Measurements from ENCODE around the gene SLC7A5. TPM values are rescaled to one million over a fixed set of nuclear protein-coding genes. Genes with fewer than 3 reads are reported as not detected.

Gene SLC7A5
- total RNA-seq, 1 donor from 2014 or later = 9.5 TPM

- DNase-seq (ENCODE audit: low read depth in 2 of 2) = no peak
These were observed 22.4 kb downstream of the SLC7A5 start for GRCh38 chr16:87846705-87847466.

GRCh38 chr16:87845807-87846619, 23.3 kb downstream of the SLC7A5 start:
- no peak for DNase-seq (ENCODE audit: low read depth in 2 of 2)

- DNase-seq (ENCODE audit: low read depth in 2 of 2) = no peak
These were observed 24.1 kb downstream of the SLC7A5 start for GRCh38 chr16:87845213-87845612.

- DNase-seq (ENCODE audit: low read depth in 2 of 2) = no peak
These were observed 24.5 kb downstream of the SLC7A5 start for GRCh38 chr16:87844809-87845208.

GRCh38 chr16:87844120-87844733, 25.1 kb downstream of the SLC7A5 start:
- DNase-seq (ENCODE audit: low read depth in 2 of 2) = no peak

- no peak for DNase-seq (ENCODE audit: low read depth in 2 of 2)
These were observed 25.6 kb downstream of the SLC7A5 start for GRCh38 chr16:87843678-87844105.

DNA sequence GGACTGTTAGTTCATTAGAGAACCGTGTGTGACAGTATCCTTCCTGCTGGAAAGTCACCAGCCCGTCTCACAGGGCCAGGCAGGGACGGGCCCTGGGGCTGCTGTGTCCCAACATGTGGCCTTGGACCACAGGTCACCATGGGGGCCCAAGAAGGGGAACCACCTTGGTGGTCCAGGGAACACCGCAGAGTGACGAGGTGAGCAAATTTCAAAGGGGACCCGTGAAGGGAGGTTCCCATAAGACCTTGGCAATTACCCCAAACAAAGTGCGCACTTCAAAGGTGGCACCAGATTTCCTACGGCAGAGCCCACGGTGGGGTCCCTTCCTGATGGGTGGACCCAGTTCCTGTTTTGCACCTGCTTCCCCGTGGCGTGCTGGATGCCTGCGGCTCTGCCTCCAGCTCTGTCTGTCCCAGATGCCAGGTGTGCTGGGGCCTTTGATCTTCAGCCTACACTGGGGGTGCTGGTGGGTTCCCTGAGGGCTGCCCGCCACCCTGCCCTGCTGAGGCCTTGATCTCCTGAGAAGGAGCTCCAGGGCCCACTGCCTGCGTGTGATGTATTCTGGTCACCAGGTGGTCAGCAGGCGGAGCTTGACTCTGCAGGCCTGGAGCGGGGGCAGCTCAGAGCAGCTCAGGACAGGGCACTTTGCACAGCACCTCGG, 27.0 kb downstream of the SLC7A5 start:
- DNase-seq (ENCODE audit: low read depth in 2 of 2) = no peak

- DNase-seq (ENCODE audit: low read depth in 2 of 2) = no peak
These were observed 27.7 kb downstream of the SLC7A5 start for GRCh38 chr16:87841340-87842208.

- DNase-seq (ENCODE audit: low read depth in 2 of 2) = peak; percentile 39 to 59
These were observed 28.9 kb downstream of the SLC7A5 start for GRCh38 chr16:87840271-87840978.

- peak in 1 of 2 donors; percentile 36 for DNase-seq (ENCODE audit: low read depth in 2 of 2)
These were observed 29.6 kb downstream of the SLC7A5 start for GRCh38 chr16:87839542-87840270.

GRCh38 chr16:87838643-87839541, 30.4 kb downstream of the SLC7A5 start:
- peak in 1 of 2 donors; percentile 57 for DNase-seq (ENCODE audit: low read depth in 2 of 2)

DNA sequence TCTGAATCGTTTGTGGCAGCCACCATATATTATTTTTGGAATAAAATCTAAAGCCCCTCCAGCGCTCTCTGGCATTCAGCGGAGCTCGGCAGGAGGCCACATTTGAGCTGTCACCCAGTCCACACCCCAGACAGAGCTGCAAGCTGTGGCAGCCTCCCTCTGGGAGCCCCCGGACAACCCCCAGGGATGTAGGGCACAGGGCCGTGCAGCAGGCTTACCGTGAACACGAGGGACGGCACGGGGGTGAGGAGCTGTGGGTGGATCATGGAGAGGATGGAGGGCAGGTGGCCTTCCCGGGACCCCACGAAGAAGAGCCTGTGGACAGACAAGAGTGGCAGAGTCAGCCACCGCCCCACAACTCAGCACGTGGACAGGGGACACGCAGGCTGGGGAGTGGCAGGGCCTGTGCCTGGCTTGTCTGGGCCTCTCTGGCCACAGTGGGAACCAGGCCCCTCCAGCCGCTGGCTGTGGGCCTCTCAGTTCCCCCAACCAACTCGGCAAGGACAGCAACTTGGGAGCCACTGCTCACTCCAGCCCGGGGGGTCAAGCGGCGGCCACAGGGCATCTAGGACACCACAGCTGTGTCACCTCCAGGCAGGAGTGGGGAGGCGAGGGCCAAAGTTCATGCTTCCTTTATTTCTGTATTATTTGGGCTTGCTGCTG, 31.5 kb downstream of the SLC7A5 start:
- DNase-seq (ENCODE audit: low read depth in 2 of 2) = no peak

- DNase-seq (ENCODE audit: low read depth in 2 of 2) = peak; percentile 90 to 98
These were observed 32.3 kb downstream of the SLC7A5 start for GRCh38 chr16:87836844-87837581.

GRCh38 chr16:87836346-87836843, 32.9 kb downstream of the SLC7A5 start:
- DNase-seq (ENCODE audit: low read depth in 2 of 2) = peak in 1 of 2 donors; percentile 17

GRCh38 chr16:87835882-87836331, 33.4 kb downstream of the SLC7A5 start:
- DNase-seq (ENCODE audit: low read depth in 2 of 2) = peak in 1 of 2 donors; percentile 20

DNA sequence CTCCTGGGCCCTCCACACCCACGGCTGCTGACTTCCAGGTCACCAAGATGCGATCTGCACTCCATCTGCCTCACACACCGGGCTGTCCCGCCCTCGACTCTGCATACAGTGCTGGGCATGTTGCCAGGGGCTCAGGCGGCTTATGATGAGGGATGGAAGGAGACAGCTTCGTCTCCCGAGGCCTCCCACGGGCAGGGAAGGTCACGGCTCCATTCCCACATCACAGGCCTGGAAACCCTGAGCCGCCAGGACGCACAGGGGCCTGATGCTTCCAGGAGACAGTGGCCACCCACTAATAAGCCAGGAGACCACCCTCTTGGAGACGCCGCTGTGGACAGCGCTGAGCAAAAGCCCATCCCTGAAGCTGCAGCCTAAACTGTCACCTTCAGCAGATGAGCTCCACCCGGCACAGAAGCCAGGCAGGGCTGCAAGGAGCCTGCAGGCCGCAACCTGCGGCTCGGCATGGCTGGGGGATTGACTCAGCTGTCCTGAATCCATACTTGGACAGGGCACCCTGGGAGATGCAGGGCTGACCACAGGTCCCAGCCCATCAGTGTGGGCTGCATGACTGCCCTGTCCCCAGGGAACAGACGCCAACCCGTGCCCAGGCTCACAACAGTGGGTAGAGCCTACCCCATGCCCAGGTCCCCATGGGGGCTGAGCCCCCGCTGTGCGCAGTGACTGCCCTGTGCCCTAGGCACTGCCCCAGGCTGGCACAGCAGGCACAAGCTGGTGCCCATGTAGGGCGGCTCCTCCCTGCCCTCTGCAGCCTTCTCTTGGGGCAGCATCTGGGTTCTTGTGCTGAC, 34.4 kb downstream of the SLC7A5 start:
- DNase-seq (ENCODE audit: low read depth in 2 of 2) = peak; percentile 29 to 42

Data from lung microvascular endothelial cell (primary cell).